Stimulated activated CD4-positive, alpha-beta T cell treated with anti-CD3 and anti-CD28 coated beads, Interleukin-4, amount 100 ng/mL, for 4 hours (primary cell): ENCODE results near the gene CCDC179.

Source experiments
- DNase-seq, 2 experiments: peaks; one replicate each; pipeline ENCODE4 v3.0.0-alpha.2; 2020

CCDC179 gene

DNA sequence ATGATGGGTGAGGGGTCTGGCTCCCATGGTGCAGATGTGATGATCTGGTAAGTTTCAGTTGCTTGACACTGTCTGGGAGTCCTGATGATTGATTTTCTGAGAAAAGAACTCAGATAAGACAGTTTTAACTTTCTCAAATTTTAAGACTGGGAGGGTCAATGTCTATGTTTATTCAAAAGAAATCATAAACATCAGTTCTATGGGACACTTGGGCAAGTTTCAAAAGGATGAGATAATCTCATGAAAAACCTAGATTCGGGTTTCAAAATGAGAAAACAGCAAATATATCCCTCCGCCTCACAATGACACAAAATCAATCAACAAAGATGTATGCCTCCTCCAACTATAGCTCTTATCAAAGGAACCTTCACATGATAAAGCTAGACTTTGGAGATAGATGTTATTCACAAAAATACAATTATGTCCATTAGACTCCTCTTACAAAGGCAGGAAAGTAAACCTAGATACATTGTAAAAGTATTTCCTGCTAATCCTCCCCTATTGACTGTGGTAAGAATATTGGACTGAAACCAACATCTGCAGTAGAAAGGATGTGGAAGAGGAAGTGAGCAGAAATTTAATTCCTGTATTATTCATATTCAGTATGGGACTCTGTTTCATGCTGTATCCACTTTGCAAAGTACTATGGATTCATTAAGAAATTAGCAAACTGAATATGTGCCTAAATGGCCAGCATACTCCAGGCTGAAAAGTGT lies 52.3 kb downstream of the CCDC179 start:
- DNase-seq = no peak

GRCh38 chr11:22807391-22807790 lies 52.9 kb downstream of the CCDC179 start:
- no peak for DNase-seq

- no peak for DNase-seq
Observed at GRCh38 chr11:22802861-22803260, 57.4 kb downstream of the CCDC179 start.

DNA sequence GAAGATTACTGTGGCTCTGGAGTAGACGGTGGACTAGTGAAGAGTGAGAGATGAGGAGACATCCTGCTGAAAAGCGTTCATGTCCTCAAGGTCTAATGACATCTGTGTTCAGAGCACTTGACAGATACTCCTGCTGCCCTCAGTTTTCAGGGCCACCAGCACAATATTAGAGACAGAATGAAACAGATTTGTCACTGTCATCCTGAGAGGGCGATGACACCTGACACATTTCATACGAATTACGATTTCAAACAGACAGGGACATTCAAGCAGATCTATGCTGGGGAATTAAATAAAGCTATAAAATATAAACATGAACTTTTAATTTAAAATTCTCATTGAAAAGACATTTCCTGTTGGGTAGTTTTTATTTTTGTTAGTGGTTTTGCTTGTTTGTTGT lies 59.8 kb downstream of the CCDC179 start:
- DNase-seq = no peak

- no peak for DNase-seq
Observed at GRCh38 chr11:22798901-22799300, 61.4 kb downstream of the CCDC179 start.

DNA sequence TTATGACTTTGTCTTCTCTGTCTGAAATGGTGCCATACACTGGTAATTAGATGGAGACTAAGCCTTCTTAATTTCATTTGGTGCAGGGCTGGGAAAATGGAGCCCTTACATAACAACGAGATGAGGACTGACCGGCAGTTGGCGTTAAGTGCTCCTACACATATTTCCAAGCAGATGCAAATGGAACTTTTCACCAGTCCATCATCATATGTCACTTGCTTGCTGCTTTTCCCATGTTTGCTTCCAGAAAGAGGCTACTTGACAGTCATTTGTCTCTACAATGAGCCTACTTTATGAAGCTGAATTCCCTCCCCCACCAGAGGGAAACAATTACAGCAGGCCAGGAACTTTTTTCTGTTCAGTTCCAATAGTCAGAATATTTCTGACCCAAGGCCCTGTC lies 63.2 kb downstream of the CCDC179 start:
- no peak for DNase-seq
